Brain microvascular endothelial cell (primary cell): ENCODE results near the gene NKPD1.
A peak's percentile ranks its signal among the peaks of the same experiment; 100 is the strongest.

Experiments
- DNase-seq: peaks from one replicate; pipeline ENCODE4 v3.0.0-alpha.2; 2020
- H3K27ac ChIP-seq: fragments of 250-450 bp; sonication (Bioruptor Pico); 2 replicates; pipeline ENCODE4 v1.5.1; 2020; ENCODE audit warnings: mild to moderate bottlenecking, moderate library complexity
- H3K27me3 ChIP-seq: fragments of 250-450 bp; sonication (Bioruptor Pico); replicated peaks from 2 replicates; pipeline ENCODE4 v1.5.1; 2020; ENCODE audit warnings: mild to moderate bottlenecking
- H3K36me3 ChIP-seq: fragments of 250-450 bp; sonication (Bioruptor Pico); replicated peaks from 2 replicates; pipeline ENCODE4 v1.5.1; 2020; ENCODE audit warnings: mild to moderate bottlenecking
- H3K4me3 ChIP-seq: 2 replicates; pipeline ENCODE4 v1.5.1; 2011; ENCODE audit warnings: low read depth, mild to moderate bottlenecking, control low read depth, low read length, moderate library complexity
- CTCF ChIP-seq: IDR thresholded peaks from 2 replicates; pipeline ENCODE4 v1.5.1; 2011; ENCODE audit warnings: low read depth, mild to moderate bottlenecking, moderate library complexity, low read length, control low read depth, inconsistent platforms; ENCODE audit errors: missing control alignments
- in situ Hi-C: cut with HindIII; loops from 2 replicates; pipeline ENCODE4 v1.10.0; 2017; ENCODE audit warnings: low sequenced_read_pairs, low pct_ligation_motif_present

The NKPD1 gene

GRCh38 chr19:45195764-45196163 lies 35.0 kb upstream of the NKPD1 start:
- no peak for TF ChIP-seq CTCF
- no peak overlapping the region for H3K27ac ChIP-seq

GRCh38 chr19:45191375-45191774 lies 30.6 kb upstream of the NKPD1 start:
- TF ChIP-seq CTCF: no peak
- Histone ChIP-seq H3K27me3 (no peaks in the 10 kb centered on the region), H3K4me3 (no peak overlapping the region), H3K27ac (no peak overlapping the region), H3K36me3 (no peaks in the 10 kb centered on the region)
- DNase-seq: no peak
- in situ Hi-C loops: no loop called here

More at GRCh38 chr19:45195764-45196163, 35.0 kb upstream of the NKPD1 start:
- no peaks in the 10 kb centered on the region for H3K27me3 ChIP-seq
- DNase-seq: no peak
- H3K36me3 ChIP-seq: no peaks in the 10 kb centered on the region
- no peak overlapping the region for H3K4me3 ChIP-seq
- in situ Hi-C loops: no loop called here

GRCh38 chr19:45189971-45190370 lies 29.2 kb upstream of the NKPD1 start:
- no peak for TF ChIP-seq CTCF
- no peak overlapping the region for H3K4me3 ChIP-seq
- no peak overlapping the region for H3K27ac ChIP-seq
- DNase-seq: no peak
- in situ Hi-C loops: no loop called here
- no peaks in the 10 kb centered on the region for H3K36me3 ChIP-seq
- no peaks in the 10 kb centered on the region for H3K27me3 ChIP-seq

- H3K4me3 ChIP-seq: no peak overlapping the region
- H3K27ac ChIP-seq: no peak overlapping the region
- no peaks in the 10 kb centered on the region for H3K36me3 ChIP-seq
- no peak for DNase-seq
- no peaks in the 10 kb centered on the region for H3K27me3 ChIP-seq
- in situ Hi-C loops: no loop called here
- peak; percentile 64 for TF ChIP-seq CTCF
These were observed 26.8 kb upstream of the NKPD1 start for GRCh38 chr19:45187421-45188100.

GRCh38 chr19:45186509-45187334 lies 25.9 kb upstream of the NKPD1 start:
- no peaks in the 10 kb centered on the region for H3K27me3 ChIP-seq
- no peaks in the 10 kb centered on the region for H3K36me3 ChIP-seq
- TF ChIP-seq CTCF: no peak
- no peak overlapping the region for H3K4me3 ChIP-seq
- no peak overlapping the region for H3K27ac ChIP-seq
- in situ Hi-C loops: no loop called here
- peak; percentile 44 for DNase-seq

- in situ Hi-C loops: no loop called here
- H3K27me3 ChIP-seq: no peaks in the 10 kb centered on the region
- H3K27ac ChIP-seq: no peak overlapping the region
- no peak for DNase-seq
- H3K36me3 ChIP-seq: no peaks in the 10 kb centered on the region
- no peak overlapping the region for H3K4me3 ChIP-seq
- TF ChIP-seq CTCF: no peak
These were observed 23.3 kb upstream of the NKPD1 start for GRCh38 chr19:45184115-45184514.
